ENCODE results near the gene KCNIP3. TPM values are rescaled to one million over a fixed set of nuclear protein-coding genes. Genes with fewer than 3 reads are reported as not detected.
A peak's percentile ranks its signal among the peaks of the same experiment; 100 is the strongest.

KCNIP3 gene
- total RNA-seq, 1 donor from 2014 or later = 3.8 TPM

GRCh38 chr2:95356821-95357700 lies 59.9 kb downstream of the KCNIP3 start:
- DNase-seq (ENCODE audit: low spot score) = peak; percentile 75

- DNase-seq (ENCODE audit: low spot score) = peak; percentile 73
These were observed 60.7 kb downstream of the KCNIP3 start for GRCh38 chr2:95357717-95358280.

- no peak for DNase-seq (ENCODE audit: low spot score)
These were observed 61.9 kb downstream of the KCNIP3 start for GRCh38 chr2:95359031-95359430.

GRCh38 chr2:95359501-95359930 lies 62.4 kb downstream of the KCNIP3 start:
- peak; percentile 81 for DNase-seq (ENCODE audit: low spot score)

GRCh38 chr2:95361216-95361980 lies 64.3 kb downstream of the KCNIP3 start:
- DNase-seq (ENCODE audit: low spot score) = peak; percentile 69

GRCh38 chr2:95362486-95362885 lies 65.3 kb downstream of the KCNIP3 start:
- DNase-seq (ENCODE audit: low spot score) = peak; percentile 53

GRCh38 chr2:95366514-95366913 lies 69.4 kb downstream of the KCNIP3 start:
- no peak for DNase-seq (ENCODE audit: low spot score)

- peak; percentile 74 for DNase-seq (ENCODE audit: low spot score)
These were observed 75.2 kb downstream of the KCNIP3 start for GRCh38 chr2:95372216-95372829.

- DNase-seq (ENCODE audit: low spot score) = peak; percentile 59
These were observed 75.7 kb downstream of the KCNIP3 start for GRCh38 chr2:95372845-95373244.

GRCh38 chr2:95374029-95374428 lies 76.9 kb downstream of the KCNIP3 start:
- DNase-seq (ENCODE audit: low spot score) = no peak

GRCh38 chr2:95374451-95374920 lies 77.3 kb downstream of the KCNIP3 start:
- DNase-seq (ENCODE audit: low spot score) = peak; percentile 77

- DNase-seq (ENCODE audit: low spot score) = peak; percentile 76
These were observed 77.8 kb downstream of the KCNIP3 start for GRCh38 chr2:95374921-95375471.

- peak; percentile 69 for DNase-seq (ENCODE audit: low spot score)
These were observed 78.5 kb downstream of the KCNIP3 start for GRCh38 chr2:95375532-95376150.

GRCh38 chr2:95376311-95377215 lies 79.4 kb downstream of the KCNIP3 start:
- peak; percentile 68 for DNase-seq (ENCODE audit: low spot score)

GRCh38 chr2:95377216-95378123 lies 80.3 kb downstream of the KCNIP3 start:
- peak; percentile 83 for DNase-seq (ENCODE audit: low spot score)

- DNase-seq (ENCODE audit: low spot score) = peak; percentile 72
These were observed 81.1 kb downstream of the KCNIP3 start for GRCh38 chr2:95378281-95378680.

- DNase-seq (ENCODE audit: low spot score) = peak; percentile 79
These were observed 82.3 kb downstream of the KCNIP3 start for GRCh38 chr2:95379371-95379831.

GRCh38 chr2:95380280-95380679 lies 83.1 kb downstream of the KCNIP3 start:
- DNase-seq (ENCODE audit: low spot score) = peak; percentile 45

All from mesenteric fat pad (tissue), 1 donor.